Breast epithelium (tissue), 4 donors: ENCODE results near the gene TRAM2. TPM values are rescaled to one million over a fixed set of nuclear protein-coding genes. Genes with fewer than 3 reads are reported as not detected.

Experiments
- DNase-seq, 2 donors: peaks; one replicate each; pipeline ENCODE4 v3.0.0-alpha.2; 2019; ENCODE audit warnings: low spot score in 2 of 2
- H3K27ac ChIP-seq, 2 donors: fragments of 200-600 bp; sonication (generic) in 1 of 2; one replicate each; pipeline ENCODE4 v1.5.1; 2016 to 2019; ENCODE audit warnings: mild to moderate bottlenecking in 1 of 2
- H3K27me3 ChIP-seq, 2 donors: fragments of 200-600 bp; sonication (generic) in 1 of 2; one replicate each; pipeline versions ENCODE4 v1.5.1 to v1.6.0; 2017 to 2019; ENCODE audit warnings: control low read depth in 1 of 2, mild to moderate bottlenecking in 1 of 2
- H3K36me3 ChIP-seq: fragments of 200-600 bp; one replicate; pipeline ENCODE4 v1.5.1; 2019
- H3K4me1 ChIP-seq, 2 donors: fragments of 200-600 bp; sonication (generic); one replicate each; pipeline ENCODE4 v1.5.1; 2016 to 2019; ENCODE audit warnings: control low read depth in 1 of 2
- H3K4me3 ChIP-seq, 3 donors: fragments of 200-600 bp; sonication (generic); 1 replicate in 2 of 3; 2 replicates in 1 of 3; pipeline ENCODE4 v1.5.1; 2016 to 2019; ENCODE audit warnings: mild to moderate bottlenecking in 3 of 3, moderate library complexity in 2 of 3
- H3K9me3 ChIP-seq, 2 donors: fragments of 200-600 bp; sonication (generic) in 1 of 2; one replicate each; pipeline ENCODE4 v1.5.1; 2016 to 2019; ENCODE audit warnings: control low read depth in 1 of 2
- CTCF ChIP-seq, 3 donors: fragments of 450-650 bp; IDR thresholded peaks; one replicate each; pipeline ENCODE4 v1.5.1; 2016 to 2017; ENCODE audit warnings: antibody characterized with exemption in 3 of 3, mild to moderate bottlenecking in 3 of 3, moderate library complexity in 3 of 3
- POLR2A ChIP-seq: fragments of 450-650 bp; IDR thresholded peaks from one replicate; pipeline ENCODE4 v1.6.1; 2016; ENCODE audit warnings: antibody characterized with exemption, mild to moderate bottlenecking, moderate library complexity
- POLR2AphosphoS5 ChIP-seq, 3 donors: sonication (generic); formaldehyde crosslinking; IDR thresholded peaks; one replicate each; pipeline ENCODE4 v1.6.1; 2017; ENCODE audit warnings: antibody characterized with exemption in 3 of 3
- intact Hi-C: fragments of 100-400 bp; cut with DNase I; formaldehyde crosslinking; loops from one replicate; pipeline ENCODE4 v1.15.1; 2023; ENCODE audit warnings: low total_unique reads
- total RNA-seq, 3 donors: library from RNA; depleted of rRNA; stranded (reverse); fragments of >200 nt; gene quantifications; one replicate each; pipeline ENCODE4 v1.1.0, GENCODE V29; 2016

Gene TRAM2
- total RNA-seq, 3 donors from 2014 or later: 11.9 to 33.0 (median 24.3) TPM

GRCh38 chr6:52533491-52533890, 43.4 kb downstream of the TRAM2 start:
- H3K36me3 ChIP-seq: no peaks in the 10 kb centered on the region
- no peaks in the 10 kb centered on the region for H3K27me3 ChIP-seq
- intact Hi-C loops: no loop called here
- no peak for DNase-seq
- H3K4me3 ChIP-seq: no peak overlapping the region
- TF ChIP-seq POLR2AphosphoS5 (IDR thresholded peaks at IDR 0.05) (no peak), POLR2A (no peak), CTCF (IDR thresholded peaks at IDR 0.05) (no peak)
- peaks cover 0 to 8% of the 10 kb centered on the region in 2 donors for H3K4me1 ChIP-seq
- no peak overlapping the region for H3K27ac ChIP-seq
- no peaks in the 10 kb centered on the region for H3K9me3 ChIP-seq

GRCh38 chr6:52532457-52532856, 44.4 kb downstream of the TRAM2 start:
- TF ChIP-seq POLR2AphosphoS5 (IDR thresholded peaks at IDR 0.05): no peak
- TF ChIP-seq CTCF (IDR thresholded peaks at IDR 0.05): no peak
- no peak for TF ChIP-seq POLR2A
- no peak for DNase-seq
- H3K9me3 ChIP-seq: no peaks in the 10 kb centered on the region
- H3K4me3 ChIP-seq: no peak overlapping the region
- intact Hi-C loops: no loop called here
- no peaks in the 10 kb centered on the region for H3K27me3 ChIP-seq
- no peak overlapping the region for H3K27ac ChIP-seq
- H3K4me1 ChIP-seq: no peaks in the 10 kb centered on the region
- no peaks in the 10 kb centered on the region for H3K36me3 ChIP-seq

- Histone ChIP-seq H3K36me3 (no peaks in the 10 kb centered on the region), H3K27ac (peak overlapping the region in 1 of 2 donors; percentile 35), H3K4me3 (no peak overlapping the region), H3K9me3 (no peaks in the 10 kb centered on the region), H3K4me1 (no peaks in the 10 kb centered on the region), H3K27me3 (no peaks in the 10 kb centered on the region)
- intact Hi-C loops: no loop called here
- TF ChIP-seq CTCF (IDR thresholded peaks at IDR 0.05) (no peak), POLR2A (no peak), POLR2AphosphoS5 (IDR thresholded peaks at IDR 0.05) (no peak)
- no peak for DNase-seq
Measured at GRCh38 chr6:52531834-52532233, 45.0 kb downstream of the TRAM2 start.

- no peaks in the 10 kb centered on the region for H3K27me3 ChIP-seq
- no peak overlapping the region for H3K4me3 ChIP-seq
- no peaks in the 10 kb centered on the region for H3K36me3 ChIP-seq
- H3K27ac ChIP-seq: peak overlapping the region in 1 of 2 donors; percentile 35
- no peak for DNase-seq
- no peaks in the 10 kb centered on the region for H3K4me1 ChIP-seq
- no peaks in the 10 kb centered on the region for H3K9me3 ChIP-seq
- intact Hi-C loops: no loop called here
- TF ChIP-seq POLR2AphosphoS5 (IDR thresholded peaks at IDR 0.05): no peak
- TF ChIP-seq POLR2A: no peak
Measured at GRCh38 chr6:52531396-52531795, 45.5 kb downstream of the TRAM2 start.

GRCh38 chr6:52530351-52530750, 46.5 kb downstream of the TRAM2 start:
- Histone ChIP-seq H3K27ac (peak overlapping the region in 1 of 2 donors; percentile 63), H3K4me3 (no peak overlapping the region), H3K36me3 (no peaks in the 10 kb centered on the region), H3K9me3 (no peaks in the 10 kb centered on the region), H3K4me1 (no peaks in the 10 kb centered on the region), H3K27me3 (no peaks in the 10 kb centered on the region)
- no peak for DNase-seq
- TF ChIP-seq POLR2A (no peak), POLR2AphosphoS5 (IDR thresholded peaks at IDR 0.05) (no peak), CTCF (IDR thresholded peaks at IDR 0.05) (no peak)
- intact Hi-C loops: no loop called here

- no peak for DNase-seq
- Histone ChIP-seq H3K27me3 (no peaks in the 10 kb centered on the region), H3K4me3 (no peak overlapping the region), H3K4me1 (no peaks in the 10 kb centered on the region), H3K27ac (no peak overlapping the region), H3K36me3 (no peaks in the 10 kb centered on the region), H3K9me3 (no peaks in the 10 kb centered on the region)
- intact Hi-C loops: no loop called here
- TF ChIP-seq POLR2A: no peak
- TF ChIP-seq CTCF (IDR thresholded peaks at IDR 0.05): no peak
- no peak for TF ChIP-seq POLR2AphosphoS5 (IDR thresholded peaks at IDR 0.05)
Measured at GRCh38 chr6:52529311-52529710, 47.5 kb downstream of the TRAM2 start.
